ENCODE data around the gene BATF3. TPM values are rescaled to one million over a fixed set of nuclear protein-coding genes. Genes with fewer than 3 reads are reported as not detected.

The BATF3 gene
- total RNA-seq, 1 experiment from 2014 or later, result 2.1 TPM

DNA sequence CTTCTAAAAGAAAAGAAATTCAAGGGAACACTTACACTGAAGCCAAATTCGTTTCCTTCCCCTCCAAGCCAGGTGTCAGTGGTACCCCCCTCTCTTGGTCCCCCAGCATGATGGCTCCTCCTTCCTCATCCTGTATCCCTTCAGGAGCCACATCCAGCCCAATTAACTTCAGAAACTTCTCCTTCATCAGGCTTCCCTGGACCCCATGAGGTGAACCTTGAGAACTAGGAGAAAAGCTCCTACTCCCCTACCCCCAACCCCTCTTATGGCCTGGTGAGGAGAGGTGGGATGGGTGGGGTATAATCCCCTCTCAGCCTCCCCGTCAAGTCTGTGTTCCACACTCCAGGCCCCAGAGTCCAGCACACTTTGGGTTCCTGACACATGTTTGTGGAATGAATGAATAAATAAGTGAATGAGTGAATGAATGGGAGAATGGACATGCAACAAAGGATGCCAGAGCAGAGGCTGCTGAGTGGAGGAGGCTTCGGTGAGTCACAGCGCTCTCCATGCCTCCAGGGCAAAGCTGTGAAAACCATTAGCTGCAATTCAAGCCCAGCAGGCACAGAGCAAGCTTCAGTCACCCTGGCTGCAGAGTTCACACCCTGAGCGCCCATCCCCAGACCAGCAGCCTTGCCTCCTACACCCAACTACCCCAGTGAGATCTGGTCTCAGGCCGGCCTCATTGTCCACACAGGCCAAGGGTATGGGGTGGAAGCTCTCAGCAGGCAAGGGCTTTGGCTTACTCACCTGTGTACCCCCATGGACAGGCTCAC is 43.8 kb downstream of the BATF3 start:
- no peak overlapping the region for H3K27ac ChIP-seq (ENCODE audit: insufficient read length, low read depth, low read length)
- no peak overlapping the region for H2BK12ac ChIP-seq (ENCODE audit: insufficient read length, low read depth, low read length)
- H2BK120ac ChIP-seq (ENCODE audit: low read depth, low read length, poor library complexity, severe bottlenecking), result no peak overlapping the region
- Mint-ChIP-seq H3K27me3 (ENCODE audit: low read depth) (peaks cover 5% of the 10 kb centered on the region), H3K4me3 (no peak overlapping the region), H3K36me3 (ENCODE audit: insufficient read depth in 1 of 3, low read depth in 3 of 3) (peaks cover 0 to 16% (median 0%) of the 10 kb centered on the region in 3 experiments; a peak in 3 of 7 replicates), H3K4me1 (peaks cover 14 to 15% of the 10 kb centered on the region in 2 experiments; a peak in 3 of 4 replicates), H3K9me3 (peaks cover 2 to 10% of the 10 kb centered on the region in 2 experiments; a peak in 4 of 5 replicates), H3K27ac (no peak overlapping the region; a peak in 1 of 7 replicates)
- TF ChIP-seq, protein P1, sequence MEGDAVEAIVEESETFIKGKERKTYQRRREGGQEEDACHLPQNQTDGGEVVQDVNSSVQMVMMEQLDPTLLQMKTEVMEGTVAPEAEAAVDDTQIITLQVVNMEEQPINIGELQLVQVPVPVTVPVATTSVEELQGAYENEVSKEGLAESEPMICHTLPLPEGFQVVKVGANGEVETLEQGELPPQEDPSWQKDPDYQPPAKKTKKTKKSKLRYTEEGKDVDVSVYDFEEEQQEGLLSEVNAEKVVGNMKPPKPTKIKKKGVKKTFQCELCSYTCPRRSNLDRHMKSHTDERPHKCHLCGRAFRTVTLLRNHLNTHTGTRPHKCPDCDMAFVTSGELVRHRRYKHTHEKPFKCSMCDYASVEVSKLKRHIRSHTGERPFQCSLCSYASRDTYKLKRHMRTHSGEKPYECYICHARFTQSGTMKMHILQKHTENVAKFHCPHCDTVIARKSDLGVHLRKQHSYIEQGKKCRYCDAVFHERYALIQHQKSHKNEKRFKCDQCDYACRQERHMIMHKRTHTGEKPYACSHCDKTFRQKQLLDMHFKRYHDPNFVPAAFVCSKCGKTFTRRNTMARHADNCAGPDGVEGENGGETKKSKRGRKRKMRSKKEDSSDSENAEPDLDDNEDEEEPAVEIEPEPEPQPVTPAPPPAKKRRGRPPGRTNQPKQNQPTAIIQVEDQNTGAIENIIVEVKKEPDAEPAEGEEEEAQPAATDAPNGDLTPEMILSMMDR (conservative IDR thresholded peaks at IDR 0.05), result no peak
- H3K27me3 ChIP-seq (ENCODE audit: insufficient read depth, low read length), result no peaks in the 10 kb centered on the region
- no peak overlapping the region for H3K18ac ChIP-seq (ENCODE audit: insufficient read length, low read depth, low read length)
- H2BK20ac ChIP-seq (ENCODE audit: low read depth, low read length, poor library complexity, severe bottlenecking), result no peak overlapping the region
- no peak overlapping the region for H3T11ph ChIP-seq (ENCODE audit: low read length)
- H4K8ac ChIP-seq (replicated peaks; ENCODE audit: insufficient read length, low read depth, low read length), result no peak overlapping the region
- H3K9me3 ChIP-seq (ENCODE audit: control insufficient read depth, low read depth, low read length), result no peaks in the 10 kb centered on the region
- H2BK15ac ChIP-seq (ENCODE audit: low read depth, low read length), result no peak overlapping the region
- peak; percentile 67 for DNase-seq
- H2AK5ac ChIP-seq (ENCODE audit: insufficient read length, low read length), result no peak overlapping the region
- H3K14ac ChIP-seq (ENCODE audit: insufficient read depth, low read length), result no peak overlapping the region; the same call in 1 of the 2 replicates
- H3K4ac ChIP-seq (ENCODE audit: low read depth, low read length), result no peak overlapping the region
- H3K79me2 ChIP-seq (ENCODE audit: insufficient read depth, low read length), result no peaks in the 10 kb centered on the region
- no peak overlapping the region for H3K56ac ChIP-seq (ENCODE audit: insufficient read length, low read depth, low read length)
- WGBS (ENCODE audit: extremely low coverage, insufficient read length, low lambda C conversion rate), result no CpG with 5 or more reads among the region's 6 CpGs
- no peak overlapping the region for H4K5ac ChIP-seq (ENCODE audit: insufficient read length, low read depth, low read length)
- no peak overlapping the region for H2BK5ac ChIP-seq (ENCODE audit: insufficient read length, low read length)
- H4K91ac ChIP-seq (ENCODE audit: insufficient read length, low read depth, low read length), result no peak overlapping the region
- H3K79me1 ChIP-seq (ENCODE audit: insufficient read depth, low read depth, low read length, poor library complexity, severe bottlenecking), result no peaks in the 10 kb centered on the region
- H3K4me1 ChIP-seq (ENCODE audit: insufficient read depth, low read length), result no peaks in the 10 kb centered on the region
- H3K23me2 ChIP-seq (ENCODE audit: insufficient read length, low read depth, low read length, poor library complexity, severe bottlenecking), result no peaks in the 10 kb centered on the region
- H3K9ac ChIP-seq (ENCODE audit: extremely low read depth, insufficient read length, low read length), result no peak overlapping the region
- no peak overlapping the region for H2AFZ ChIP-seq (ENCODE audit: low read length)
- no peak overlapping the region for H3K23ac ChIP-seq (ENCODE audit: insufficient read length, low read depth, low read length)
- no peaks in the 10 kb centered on the region for H4K20me1 ChIP-seq (ENCODE audit: control insufficient read depth, insufficient read depth, insufficient read length)
- H3K4me2 ChIP-seq (ENCODE audit: insufficient read depth, insufficient read length, low read length), result no peak overlapping the region
